Small intestine (tissue), 7 donors: Measurements from ENCODE around the gene TMEM225. TPM values are rescaled to one million over a fixed set of nuclear protein-coding genes. Genes with fewer than 3 reads are reported as not detected.
"Not testable (repeated sequence)": the region's sequence is repeated elsewhere in the genome, so short reads cannot be mapped to it uniquely, and the experiment has no call there.

Experiments
- DNase-seq, 2 donors: peaks; one replicate each; pipeline versions ENCODE4 v3.0.0 to v3.0.0-alpha.2; 2013
- FAIRE-seq: peaks from 2 replicates; lab custom pipeline; 2012; peaks lifted over from hg19 to GRCh38; lab: Jason Lieb, UNC
- H3K27ac ChIP-seq, 3 donors: one replicate each; pipeline ENCODE4 v1.5.1; 2013; ENCODE audit warnings: low read length in 2 of 3, mild to moderate bottlenecking in 2 of 3, control low read depth in 1 of 3, inconsistent platforms in 1 of 3, low read depth in 1 of 3, moderate library complexity in 1 of 3
- H3K27me3 ChIP-seq, 3 donors: one replicate each; pipeline ENCODE4 v1.6.1; 2013; ENCODE audit warnings: low read length in 3 of 3, inconsistent platforms in 1 of 3; ENCODE audit not compliant: control insufficient read depth in 3 of 3, insufficient read depth in 3 of 3
- H3K36me3 ChIP-seq, 3 donors: one replicate each; pipeline ENCODE4 v1.6.1; 2013; ENCODE audit warnings: low read length in 3 of 3, inconsistent platforms in 1 of 3, low read depth in 1 of 3, mild to moderate bottlenecking in 1 of 3, moderate library complexity in 1 of 3; ENCODE audit not compliant: control insufficient read depth in 3 of 3, insufficient read depth in 2 of 3
- H3K4me1 ChIP-seq, 3 donors: one replicate each; pipeline ENCODE4 v1.6.1; 2013; ENCODE audit warnings: low read length in 2 of 3, inconsistent platforms in 1 of 3, low read depth in 1 of 3, mild to moderate bottlenecking in 1 of 3, moderate library complexity in 1 of 3; ENCODE audit not compliant: control insufficient read depth in 3 of 3, insufficient read depth in 2 of 3
- H3K4me3 ChIP-seq, 3 donors: one replicate each; pipeline ENCODE4 v1.5.1; 2013; ENCODE audit warnings: low read length in 3 of 3, control low read depth in 1 of 3, inconsistent platforms in 1 of 3, low read depth in 1 of 3, mild to moderate bottlenecking in 1 of 3, moderate library complexity in 1 of 3
- H3K9me3 ChIP-seq, 2 donors: one replicate each; pipeline ENCODE4 v1.6.1; 2013; ENCODE audit warnings: low read depth in 1 of 2, low read length in 1 of 2; ENCODE audit not compliant: control insufficient read depth in 2 of 2, insufficient read depth in 1 of 2
- WGBS, 3 donors: extraction: QIAGEN DNeasy Blood & Tissue Kit; methylation state at CpG; one replicate each; pipeline ENCODE4 v1.1.7; 2013; 5-methylcytosine and 5-hydroxymethylcytosine counted together
- polyA plus RNA-seq, 4 donors: library from polyadenylated mRNA; stranded (reverse) in 3 of 4; unstranded in 1 of 4; fragments of 200-250 nt in 3 of 4; fragments of 120-200 nt in 1 of 4; gene quantifications; one replicate each; pipeline versions ENCODE4 v1.2.1 to v1.2.3, GENCODE V29; 2013
- donor health status: healthy with polysubstance abuse.
- donor health status: control.
- donor health status: control.
- donor health status: Bipolar disorder and iron deficiency.
- donor health status: healthy.

The TMEM225 gene
- polyA plus RNA-seq, 4 donors, result not detected

DNA sequence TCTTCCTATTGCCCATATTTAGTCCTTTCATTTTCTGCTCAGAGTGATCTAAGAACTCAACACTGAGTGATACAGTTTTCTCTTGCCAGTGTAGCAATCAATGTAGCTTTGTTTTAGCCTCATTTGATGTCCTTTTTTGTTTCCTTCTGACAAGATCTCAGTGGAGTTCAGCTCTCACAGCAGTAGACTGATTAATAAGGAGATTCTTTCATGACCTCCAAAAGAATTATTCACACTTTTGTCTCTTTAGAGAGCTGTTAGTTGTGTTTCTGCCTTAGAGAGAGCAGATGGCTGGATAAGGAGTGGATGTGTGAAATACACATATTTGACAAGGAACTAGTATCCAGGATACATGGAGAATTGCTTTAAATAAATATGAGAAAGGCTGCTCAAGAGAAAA, 6.6 kb upstream of the TMEM225 start:
- no peaks in the 10 kb centered on the region for H3K9me3 ChIP-seq
- no peak overlapping the region for H3K4me3 ChIP-seq
- no peaks in the 10 kb centered on the region for H3K36me3 ChIP-seq
- DNase-seq (no peak), FAIRE-seq (no peak)
- H3K27me3 ChIP-seq, result no peaks in the 10 kb centered on the region
- H3K4me1 ChIP-seq, result peaks cover 0 to 2% (median 0%) of the 10 kb centered on the region in 3 donors
- no peak overlapping the region for H3K27ac ChIP-seq

DNA sequence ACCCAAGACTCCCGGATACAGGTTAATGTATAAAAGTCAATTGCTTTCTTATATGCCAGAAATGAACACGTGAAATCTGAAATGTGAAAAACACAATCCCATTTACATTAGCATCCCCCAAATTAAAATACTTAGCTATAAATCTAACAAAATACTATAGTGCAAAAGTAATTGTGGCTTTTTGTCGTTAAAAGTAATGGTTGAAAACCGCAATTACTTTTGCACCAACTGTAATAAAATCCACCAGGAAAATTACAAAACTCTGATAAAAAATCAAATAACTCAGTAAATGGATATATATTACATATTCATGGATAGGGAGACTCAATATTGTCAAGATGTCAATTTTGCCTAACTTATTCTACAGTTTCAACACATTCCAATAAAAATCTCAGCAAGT, 4.6 kb downstream of the TMEM225 start:
- Histone ChIP-seq H3K9me3 (no peaks in the 10 kb centered on the region), H3K4me1 (no peaks in the 10 kb centered on the region), H3K27ac (no peak overlapping the region), H3K4me3 (no peak overlapping the region), H3K27me3 (peaks cover 0 to 3% (median 0%) of the 10 kb centered on the region in 3 donors), H3K36me3 (no peaks in the 10 kb centered on the region)
- WGBS, 3 donors, result 90 to 94% (median 91%) methylated on average over 4 of the region's 4 CpGs
- DNase-seq (no peak), FAIRE-seq (no peak)

GRCh38 chr11:123867795-123868194, 17.7 kb downstream of the TMEM225 start:
- H3K4me1 ChIP-seq, FAIRE-seq: not testable (repeated sequence)
- peak; percentile 3 to 41 for DNase-seq

DNA sequence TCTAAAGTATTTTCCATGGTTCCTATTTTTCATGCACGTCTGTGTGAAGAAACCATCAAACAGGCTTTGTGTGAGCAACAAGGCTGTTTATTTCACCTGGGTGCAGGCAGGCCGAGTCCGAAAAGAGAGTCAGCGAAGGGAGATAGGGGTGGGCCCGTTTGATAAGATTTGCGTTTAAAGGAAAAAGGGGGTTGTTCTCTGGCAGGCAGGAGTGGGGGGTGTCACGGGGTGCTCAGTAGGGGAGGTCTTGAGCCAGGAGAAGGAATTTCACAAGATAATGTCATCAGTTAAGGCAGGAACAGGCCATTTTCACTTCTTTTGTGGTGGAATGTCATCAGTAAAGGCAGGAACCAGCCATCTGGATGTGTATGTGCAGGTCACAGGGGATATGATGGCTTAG, 20.2 kb downstream of the TMEM225 start:
- not testable (repeated sequence) for DNase-seq, H3K27ac ChIP-seq, H3K36me3 ChIP-seq, H3K9me3 ChIP-seq, H3K27me3 ChIP-seq, H3K4me3 ChIP-seq, H3K4me1 ChIP-seq, FAIRE-seq
- 29 to 42% (median 30%) methylated on average over 7 of the region's 7 CpGs for WGBS, 3 donors

More at GRCh38 chr11:123867795-123868194, 17.7 kb downstream of the TMEM225 start:
- H3K27me3 ChIP-seq, H3K4me3 ChIP-seq, H3K27ac ChIP-seq, H3K9me3 ChIP-seq, H3K36me3 ChIP-seq: not testable (repeated sequence)
- 32 to 68% (median 39%) methylated on average over 9 of the region's 9 CpGs for WGBS, 3 donors

GRCh38 chr11:123859731-123860130, 25.7 kb downstream of the TMEM225 start:
- DNase-seq, result no peak
- no peaks in the 10 kb centered on the region for H3K4me1 ChIP-seq
- H3K9me3 ChIP-seq, result peaks cover 0 to 5% of the 10 kb centered on the region in 2 donors
- no peak overlapping the region for H3K27ac ChIP-seq
- H3K27me3 ChIP-seq, result no peaks in the 10 kb centered on the region
- WGBS, 3 donors, result 35 to 50% (median 38%) methylated on average over 2 of the region's 2 CpGs
- H3K4me3 ChIP-seq, result no peak overlapping the region
- no peak for FAIRE-seq
- H3K36me3 ChIP-seq, result no peaks in the 10 kb centered on the region

DNA sequence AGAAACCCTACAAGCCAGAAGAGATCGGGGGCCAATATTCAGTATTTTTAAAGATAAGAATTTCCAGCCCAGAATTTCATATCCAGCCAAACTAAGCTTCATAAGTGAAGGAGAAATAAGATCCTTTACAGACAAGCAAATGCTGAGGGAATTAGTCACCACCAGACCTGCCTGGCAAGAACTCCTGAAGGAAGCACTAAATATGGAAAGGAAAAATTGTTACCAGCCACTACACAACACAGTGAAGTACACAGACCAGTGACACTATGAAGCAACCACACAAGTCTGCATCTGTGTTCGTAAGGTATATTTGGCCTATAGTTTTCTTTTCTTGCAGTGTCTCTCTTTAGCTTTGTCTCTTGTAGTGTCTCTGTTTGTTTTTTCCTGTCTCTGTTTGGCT, 29.0 kb downstream of the TMEM225 start:
- Histone ChIP-seq H3K9me3 (peaks cover 0 to 5% of the 10 kb centered on the region in 2 donors), H3K27me3 (no peaks in the 10 kb centered on the region), H3K27ac (no peak overlapping the region), H3K4me3 (no peak overlapping the region), H3K36me3 (no peaks in the 10 kb centered on the region), H3K4me1 (no peaks in the 10 kb centered on the region)
- DNase-seq (no peak), FAIRE-seq (no peak)
- WGBS, 3 donors, result 75 to 91% (median 84%) methylated on average over 2 of the region's 2 CpGs

GRCh38 chr11:123853038-123853437, 32.4 kb downstream of the TMEM225 start:
- no peaks in the 10 kb centered on the region for H3K4me1 ChIP-seq
- peaks cover 0 to 5% of the 10 kb centered on the region in 2 donors for H3K9me3 ChIP-seq
- no peak for FAIRE-seq
- no peak overlapping the region for H3K27ac ChIP-seq
- 90 to 100% (median 90%) methylated on average over 2 of the region's 2 CpGs for WGBS, 3 donors
- DNase-seq, result no peak
- no peaks in the 10 kb centered on the region for H3K36me3 ChIP-seq
- no peak overlapping the region for H3K4me3 ChIP-seq
- no peaks in the 10 kb centered on the region for H3K27me3 ChIP-seq

- Histone ChIP-seq H3K27me3 (no peaks in the 10 kb centered on the region), H3K27ac (no peak overlapping the region), H3K36me3 (no peaks in the 10 kb centered on the region), H3K9me3 (peaks cover 0 to 5% of the 10 kb centered on the region in 2 donors), H3K4me3 (no peak overlapping the region), H3K4me1 (no peaks in the 10 kb centered on the region)
- no peak for DNase-seq
- no peak for FAIRE-seq
Measured at GRCh38 chr11:123852321-123852720, 33.1 kb downstream of the TMEM225 start.

DNA sequence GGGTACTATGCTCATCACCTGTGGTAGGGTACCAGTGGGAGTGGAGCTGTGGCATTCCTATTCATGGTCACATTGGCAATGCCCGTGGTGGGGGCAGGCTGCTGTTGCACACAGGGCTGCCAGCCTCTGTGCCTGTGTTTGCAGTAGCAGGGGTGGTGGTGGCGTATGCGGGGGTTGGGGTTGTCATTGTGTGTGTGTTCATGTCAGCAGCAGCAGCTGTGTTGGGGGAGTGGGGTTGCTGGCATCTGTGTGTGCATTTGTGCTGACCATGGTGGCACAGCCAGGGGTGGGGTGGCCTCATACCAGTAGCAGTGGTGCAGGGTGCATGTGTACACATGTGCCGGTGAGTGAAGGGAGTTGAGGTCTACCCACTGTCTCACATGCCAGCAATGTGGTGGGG, 34.4 kb downstream of the TMEM225 start:
- FAIRE-seq (no peak), DNase-seq (no peak)

More for the DNA sequence above, 34.4 kb downstream of the TMEM225 start:
- H3K9me3 ChIP-seq, result peaks cover 0 to 5% of the 10 kb centered on the region in 2 donors
- H3K4me1 ChIP-seq, result no peaks in the 10 kb centered on the region
- H3K27me3 ChIP-seq, result no peaks in the 10 kb centered on the region
- 80 to 90% (median 80%) methylated on average over 4 of the region's 4 CpGs for WGBS, 3 donors
- H3K36me3 ChIP-seq, result no peaks in the 10 kb centered on the region
- no peak overlapping the region for H3K27ac ChIP-seq
- no peak overlapping the region for H3K4me3 ChIP-seq
